ENCODE measurements around the gene EXO1. TPM values are rescaled to one million over a fixed set of nuclear protein-coding genes. Genes with fewer than 3 reads are reported as not detected.

EXO1 gene
- total and polyA plus RNA-seq, 9 of the 15 experiments (the other 6 are each of a cell fraction or from before 2014, with no cell fraction given) = 36.0 to 125 (median 83.9) TPM

GRCh38 chr1:241834733-241835377 is 13.1 kb upstream of the EXO1 start (continued):
- TF ChIP-seq CHAMP1 (IDR thresholded peaks at IDR 0.05) (peak; percentile 34; the same call in 1 of the 2 replicates), SMC3 (conservative IDR thresholded peaks at IDR 0.05; ENCODE audit: insufficient read depth, low read depth, low read length) (peak; percentile 66), DEAF1 (CRISPR knock-in tag; IDR thresholded peaks at IDR 0.05) (peak; percentile 77), ZNF592 (IDR thresholded peaks at IDR 0.05) (peak; percentile 57), TAF15 (IDR thresholded peaks at IDR 0.05; ENCODE audit: low read depth, low read length) (no peak), ZNF384 (IDR thresholded peaks at IDR 0.05; ENCODE audit: low read depth, low read length) (peak; percentile 87), YBX1 (IDR thresholded peaks at IDR 0.05) (no peak), ARNT (IDR thresholded peaks at IDR 0.05) (peak; percentile 15 to 20; a peak in 1 of 4 replicates), TCF7L2 (IDR thresholded peaks at IDR 0.05; ENCODE audit: low read depth, low read length) (no peak), TAF1 (IDR thresholded peaks at IDR 0.05; ENCODE audit: control insufficient read depth, extremely low read depth, insufficient read depth, low read length, severe bottlenecking) (no peak), MAFF (IDR thresholded peaks at IDR 0.05; ENCODE audit: low read length) (no peak), HDAC3 (IDR thresholded peaks at IDR 0.05; ENCODE audit: borderline replicate concordance, partially characterized antibody) (peak; percentile 14), ZBTB12 (CRISPR knock-in tag; IDR thresholded peaks at IDR 0.05) (no peak), ZNF395 (CRISPR knock-in tag; IDR thresholded peaks at IDR 0.05) (no peak)
